ENCODE results near the gene KRTAP29-1.
"Not testable (repeated sequence)": the region's sequence is repeated elsewhere in the genome, so short reads cannot be mapped to it uniquely, and the experiment has no call there.

The KRTAP29-1 gene

DNA sequence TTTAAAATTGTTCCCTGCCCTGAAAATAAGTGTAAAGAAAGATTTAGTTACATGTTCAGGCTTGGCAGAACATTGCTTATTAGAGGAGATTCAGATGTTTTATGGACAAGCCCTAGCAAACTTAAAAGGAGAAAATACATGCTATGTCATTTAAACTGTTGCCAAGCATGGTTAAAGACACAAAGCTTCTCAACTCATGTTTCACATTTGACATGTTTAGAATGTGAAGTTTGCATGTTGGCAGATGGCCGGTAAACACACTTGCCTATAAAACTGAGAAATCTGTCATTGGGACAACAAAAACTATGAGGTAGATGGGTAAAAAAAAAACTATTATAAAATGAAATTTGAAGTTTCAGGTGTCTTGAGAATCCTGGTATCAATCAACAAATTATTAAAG, 5.8 kb downstream of the KRTAP29-1 start:
- DNase-seq, result no peak

DNA sequence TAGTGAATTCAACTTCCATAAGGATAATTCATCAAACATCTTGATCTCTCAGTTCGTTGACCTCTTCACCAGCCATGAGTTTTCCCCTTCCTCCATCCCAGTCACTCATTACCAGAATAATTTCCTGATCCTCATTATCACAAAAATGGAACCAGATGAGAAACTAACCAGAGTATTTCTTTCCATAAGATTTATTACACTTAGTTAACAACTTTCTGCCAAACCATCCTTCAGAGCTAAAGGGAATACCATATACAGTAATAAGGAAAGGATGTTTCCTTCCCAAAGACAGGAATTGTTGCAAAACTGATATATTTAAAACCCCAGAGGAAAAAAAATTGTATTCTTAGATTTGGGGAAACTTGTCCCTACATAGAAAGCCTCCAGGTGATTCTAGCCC, 8.6 kb downstream of the KRTAP29-1 start:
- no peak for DNase-seq

DNA sequence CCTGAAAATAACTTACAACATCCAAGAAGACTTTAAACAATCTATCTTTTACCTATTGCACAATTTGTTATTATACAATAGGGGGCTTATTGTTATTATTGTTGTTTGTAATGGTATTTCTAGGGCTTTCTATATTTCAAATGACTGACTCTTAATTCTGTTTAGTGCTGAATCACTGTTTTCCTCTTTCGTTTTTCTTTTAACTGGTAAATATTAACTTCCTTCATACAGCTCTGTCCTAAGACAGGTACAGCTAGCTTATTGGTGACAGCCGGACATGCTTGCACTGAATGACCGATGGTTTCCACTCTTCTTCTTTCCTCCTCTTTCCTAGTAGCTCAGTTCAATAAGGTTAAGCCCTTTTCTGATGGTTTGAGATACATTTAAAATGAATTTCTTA, 15.6 kb downstream of the KRTAP29-1 start:
- no peak for DNase-seq

GRCh38 chr17:41284546-41284945, 18.1 kb downstream of the KRTAP29-1 start:
- no peak for DNase-seq

DNA sequence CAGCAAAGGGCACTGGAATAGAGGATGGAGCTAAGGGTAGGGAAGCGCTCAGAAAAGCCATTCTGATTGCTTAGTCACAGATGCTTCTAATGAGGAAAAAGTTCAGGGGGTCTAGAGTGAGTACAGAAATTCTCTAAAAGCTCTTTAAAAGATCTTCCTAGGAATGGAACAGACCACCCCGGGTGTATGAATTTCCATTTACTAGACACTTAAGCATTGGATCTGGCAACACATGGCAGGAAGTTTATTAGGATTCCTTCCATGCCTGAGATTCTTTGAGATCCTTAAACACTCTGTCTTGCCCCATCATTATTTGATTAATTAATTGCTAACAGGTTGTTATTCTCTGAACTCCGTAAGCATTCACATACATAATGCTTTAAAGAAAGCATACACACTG, 18.6 kb downstream of the KRTAP29-1 start:
- no peak for DNase-seq

DNA sequence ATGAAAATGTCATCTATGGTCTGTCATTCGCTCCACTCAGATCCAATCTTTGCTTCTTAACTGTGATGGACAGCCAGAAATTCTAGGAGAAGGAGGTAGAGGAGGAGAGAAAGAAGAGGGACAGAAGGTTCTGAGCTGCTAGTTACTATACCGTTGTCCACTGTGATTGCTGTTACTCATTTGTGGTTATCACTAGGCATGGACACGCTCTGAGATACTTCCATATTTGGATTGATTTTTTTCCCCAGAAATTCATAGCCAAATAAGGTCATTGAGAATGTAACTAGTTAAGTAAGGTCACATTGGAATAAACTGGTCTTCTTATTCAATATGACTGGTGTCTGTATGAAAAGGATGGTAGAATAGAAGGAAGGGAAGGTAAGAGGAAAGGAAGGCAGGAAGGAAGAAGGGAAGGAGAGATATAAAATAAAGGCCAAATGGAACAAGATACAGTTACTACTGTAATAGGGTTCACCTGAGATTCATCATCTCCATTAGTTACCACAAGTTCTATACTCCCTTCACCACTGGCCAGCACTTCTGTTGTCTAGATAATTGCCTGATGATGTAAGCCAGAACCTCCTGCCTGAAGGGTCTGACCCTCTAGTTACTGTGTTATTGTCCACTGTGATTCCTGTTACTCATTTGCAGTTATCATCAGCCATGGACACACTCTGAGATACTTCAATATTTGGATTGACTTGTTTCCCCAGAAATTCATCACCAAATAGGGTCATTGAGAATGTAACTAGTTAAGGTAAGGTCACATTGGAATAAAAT, 24.3 kb downstream of the KRTAP29-1 start:
- no peak for DNase-seq

DNA sequence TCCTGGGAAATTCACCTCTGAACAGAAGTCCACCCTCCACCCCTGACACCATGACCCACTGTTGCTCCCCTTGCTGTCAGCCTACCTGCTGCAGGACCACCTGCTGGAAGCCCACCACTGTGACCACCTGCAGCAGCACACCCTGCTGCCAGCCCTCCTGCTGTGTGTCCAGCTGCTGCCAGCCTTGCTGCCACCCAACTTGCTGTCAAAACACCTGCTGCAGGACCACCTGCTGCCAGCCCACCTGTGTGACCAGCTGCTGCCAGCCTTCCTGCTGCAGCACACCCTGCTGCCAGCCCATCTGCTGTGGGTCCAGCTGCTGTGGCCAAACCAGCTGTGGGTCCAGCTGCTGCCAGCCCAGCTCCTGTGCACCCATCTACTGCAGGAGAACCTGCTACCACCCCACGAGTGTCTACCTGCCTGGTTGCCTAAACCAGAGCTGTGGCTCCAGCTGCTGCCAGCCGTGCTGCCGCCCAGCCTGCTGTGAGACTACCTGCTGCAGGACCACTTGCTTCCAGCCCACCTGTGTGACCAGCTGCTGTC, 26.9 kb downstream of the KRTAP29-1 start, which contains the start of gene KRTAP9-7:
TSS of gene KRTAP9-7 (plus strand) at position 51 of the 543 bp plus-strand sequence. CDS start at position 51, 0 bp downstream.
- DNase-seq, result not testable (repeated sequence)

DNA sequence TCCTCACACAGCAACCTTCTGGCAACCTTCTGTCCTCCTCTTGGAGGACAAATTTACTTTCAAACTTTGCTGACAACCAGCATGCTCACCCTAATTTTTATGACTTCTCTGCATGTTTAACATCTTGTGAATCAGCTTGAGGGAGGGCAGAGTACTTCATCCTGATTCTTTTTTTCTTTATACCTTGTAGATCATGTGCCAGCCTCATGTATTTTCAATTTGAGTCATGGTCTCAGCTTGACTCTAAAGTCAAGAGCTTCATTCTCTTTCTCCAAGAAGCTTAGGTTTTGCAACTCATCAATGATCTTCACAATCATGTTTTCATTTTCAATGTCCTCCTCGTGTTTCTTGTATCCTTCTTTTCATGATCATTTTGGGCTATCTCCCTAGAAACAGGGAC, 30.8 kb downstream of the KRTAP29-1 start:
- DNase-seq, result no peak

DNA sequence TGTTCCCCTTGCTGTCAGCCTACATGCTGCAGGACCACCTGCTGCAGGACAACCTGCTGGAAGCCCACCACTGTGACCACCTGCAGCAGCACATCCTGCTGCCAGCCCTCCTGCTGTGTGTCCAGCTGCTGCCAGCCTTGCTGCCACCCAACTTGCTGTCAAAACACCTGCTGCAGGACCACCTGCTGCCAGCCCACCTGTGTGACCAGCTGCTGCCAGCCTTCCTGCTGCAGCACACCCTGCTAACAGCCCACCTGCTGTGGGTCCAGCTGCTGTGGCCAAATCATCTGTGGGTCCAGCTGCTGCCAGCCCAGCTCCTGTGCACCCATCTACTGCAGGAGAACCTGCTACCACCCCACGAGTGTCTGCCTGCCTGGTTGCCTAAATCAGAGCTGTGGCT, 31.3 kb downstream of the KRTAP29-1 start:
- not testable (repeated sequence) for DNase-seq

DNA sequence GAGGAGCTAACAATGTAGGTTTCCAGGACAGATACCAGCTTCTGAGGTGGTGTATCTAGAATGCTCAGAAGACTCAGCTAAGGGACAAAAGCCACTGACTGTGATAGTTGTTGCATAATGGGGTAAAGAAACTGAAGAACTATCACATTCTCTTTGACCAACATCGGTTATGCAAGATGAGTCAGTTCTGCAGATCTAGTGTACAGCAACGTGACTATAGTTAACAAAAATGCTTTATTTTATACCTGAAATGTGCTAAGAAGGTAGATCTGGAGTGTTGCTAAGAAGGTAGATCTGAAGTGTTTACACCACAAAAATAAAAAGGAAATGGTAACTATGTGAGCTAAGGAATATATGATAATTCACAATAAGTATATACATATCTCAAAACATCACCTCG, 34.9 kb downstream of the KRTAP29-1 start:
- no peak for DNase-seq

- DNase-seq, result no peak
Observed at GRCh38 chr17:41265078-41265477, 37.6 kb downstream of the KRTAP29-1 start, which contains the start of gene KRTAP9-6. Gene KRTAP9-6, plus strand, starts transcription at chr17:41265378. Its CDS starts 0 bp downstream, at chr17:41265378.

- DNase-seq, result no peak
Observed at GRCh38 chr17:41264599-41264998, 38.1 kb downstream of the KRTAP29-1 start.

- DNase-seq, result no peak
Observed at GRCh38 chr17:41263212-41263611, 39.4 kb downstream of the KRTAP29-1 start.

DNA sequence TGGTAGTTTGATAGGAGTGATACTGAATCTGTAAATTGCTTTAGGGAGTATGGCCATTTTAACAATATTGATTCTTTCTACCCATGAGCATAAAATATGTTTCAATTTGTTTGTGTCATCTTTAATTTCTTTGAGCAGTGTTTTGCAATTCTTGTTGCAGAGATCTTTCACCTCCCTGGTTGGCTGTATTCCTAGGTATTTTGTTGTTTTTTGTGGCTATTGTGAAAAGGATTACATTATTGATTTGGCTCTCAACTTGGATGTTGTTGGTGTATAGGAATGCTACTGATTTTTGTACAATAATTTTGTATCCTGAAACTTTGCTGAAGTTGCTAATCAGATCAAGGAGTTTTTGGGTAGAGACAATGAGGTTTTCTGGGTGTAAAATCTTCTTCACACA, 44.2 kb downstream of the KRTAP29-1 start:
- DNase-seq, result no peak

DNA sequence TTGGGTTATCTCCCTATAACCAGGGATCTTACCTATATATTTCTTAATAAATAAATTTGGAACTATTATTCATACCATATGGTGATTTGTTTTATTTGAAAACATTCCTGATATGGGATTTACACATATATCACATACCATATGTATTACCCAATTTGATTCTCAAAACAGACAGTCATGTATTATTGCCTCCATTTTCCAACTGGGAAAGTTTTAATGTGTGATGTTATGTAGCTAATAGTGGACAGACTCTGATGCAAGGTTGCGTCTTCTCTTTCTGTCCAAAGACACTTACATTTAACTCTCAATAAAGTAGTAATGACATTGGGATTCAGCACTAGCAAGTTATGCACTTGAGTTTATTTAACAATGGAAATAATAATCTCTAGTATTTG, 46.4 kb downstream of the KRTAP29-1 start:
- no peak for DNase-seq

DNA sequence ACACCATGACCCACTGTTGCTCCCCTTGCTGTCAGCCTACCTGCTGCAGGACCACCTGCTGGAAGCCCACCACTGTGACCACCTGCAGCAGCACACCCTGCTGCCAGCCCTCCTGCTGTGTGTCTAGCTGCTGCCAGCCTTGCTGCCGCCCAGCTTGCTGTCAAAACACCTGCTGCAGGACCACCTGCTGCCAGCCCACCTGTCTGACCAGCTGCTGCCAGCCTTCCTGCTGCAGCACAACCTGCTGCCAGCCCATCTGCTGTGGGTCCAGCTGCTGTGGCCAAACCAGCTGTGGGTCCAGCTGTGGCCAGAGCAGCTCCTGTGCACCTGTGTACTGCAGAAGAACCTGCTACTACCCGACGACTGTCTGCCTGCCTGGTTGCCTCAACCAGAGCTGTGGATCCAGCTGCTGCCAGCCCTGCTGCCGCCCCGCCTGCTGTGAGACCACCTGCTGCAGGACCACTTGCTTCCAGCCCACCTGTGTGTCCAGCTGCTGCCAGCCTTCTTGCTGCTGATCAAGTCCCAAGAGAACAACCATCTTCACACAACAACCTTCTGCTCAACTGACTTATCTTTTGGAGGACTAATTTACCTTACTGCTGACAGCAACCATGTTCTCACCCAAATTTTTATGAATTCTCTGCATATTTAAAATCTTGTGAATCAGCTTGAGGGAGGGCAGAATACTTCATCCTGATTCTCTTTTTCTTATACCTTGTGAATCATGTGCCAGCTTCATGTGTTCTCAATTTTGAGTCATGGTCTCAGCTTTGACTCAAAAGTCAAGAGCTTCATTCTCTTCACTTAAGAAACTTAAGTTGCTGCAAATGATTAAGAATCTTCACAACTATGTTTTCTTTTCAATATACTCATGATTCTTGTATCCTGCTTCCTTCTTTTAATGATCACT, 47.0 kb downstream of the KRTAP29-1 start, which contains the start of gene KRTAP9-9:
TSS of gene KRTAP9-9 (plus strand) at position 4 of the 910 bp plus-strand sequence.
- DNase-seq, result not testable (repeated sequence)

GRCh38 chr17:41254861-41255260, 47.8 kb downstream of the KRTAP29-1 start:
- no peak for DNase-seq

Measured in NCI-H526 treated with DMSO at 0.1 percent for 48 hours (cell line).